NCI-H2196 treated with DMSO at 0.1 percent for 48 hours (cell line): ENCODE results near the gene CAMK2A.

Experiments
- DNase-seq: peaks from one replicate; lab custom pipeline; 2025; ENCODE audit not compliant: unreplicated experiment; lab: John Stamatoyannopoulos, UW

The CAMK2A gene

GRCh38 chr5:150300496-150301169 is 11.1 kb upstream of the CAMK2A start:
- no peak for DNase-seq

GRCh38 chr5:150299571-150300327 is 10.2 kb upstream of the CAMK2A start:
- DNase-seq: no peak

GRCh38 chr5:150298701-150299451 is 9.3 kb upstream of the CAMK2A start:
- DNase-seq: no peak

GRCh38 chr5:150297934-150298595 is 8.5 kb upstream of the CAMK2A start:
- no peak for DNase-seq

- DNase-seq: no peak
Observed at GRCh38 chr5:150297236-150297890, 7.8 kb upstream of the CAMK2A start.

GRCh38 chr5:150296496-150296895 is 6.9 kb upstream of the CAMK2A start:
- DNase-seq: no peak

- no peak for DNase-seq
Observed at GRCh38 chr5:150295741-150296486, 6.3 kb upstream of the CAMK2A start.

- no peak for DNase-seq
Observed at GRCh38 chr5:150295172-150295634, 5.6 kb upstream of the CAMK2A start.

- no peak for DNase-seq
Observed at GRCh38 chr5:150294551-150295071, 5.0 kb upstream of the CAMK2A start.

GRCh38 chr5:150293091-150293941 is 3.7 kb upstream of the CAMK2A start:
- DNase-seq: no peak

- DNase-seq: no peak
Observed at GRCh38 chr5:150291388-150292385, 2.1 kb upstream of the CAMK2A start.

GRCh38 chr5:150288791-150289190 is 782 bp downstream of the CAMK2A start:
- DNase-seq: no peak

GRCh38 chr5:150288361-150288760 is 1.2 kb downstream of the CAMK2A start:
- no peak for DNase-seq

- no peak for DNase-seq
Observed at GRCh38 chr5:150286820-150287219, 2.8 kb downstream of the CAMK2A start.

- DNase-seq: no peak
Observed at GRCh38 chr5:150285114-150285513, 4.5 kb downstream of the CAMK2A start.

- no peak for DNase-seq
Observed at GRCh38 chr5:150284311-150284710, 5.3 kb downstream of the CAMK2A start.

GRCh38 chr5:150283904-150284303 is 5.7 kb downstream of the CAMK2A start:
- no peak for DNase-seq

- DNase-seq: no peak
Observed at GRCh38 chr5:150281987-150282386, 7.6 kb downstream of the CAMK2A start.
